NCI-H774 (cell line): Measurements from ENCODE around the gene DALRD3.
"Not testable (repeated sequence)": the region's sequence is repeated elsewhere in the genome, so short reads cannot be mapped to it uniquely, and the experiment has no call there.

Experiments used
- DNase-seq: peaks from one replicate; lab custom pipeline; 2025; lab: John Stamatoyannopoulos, UW

The DALRD3 gene

GRCh38 chr3:49021813-49022687 is 3.7 kb upstream of the DALRD3 start, which contains the start of gene NDUFAF3:
NDUFAF3 (plus strand) TSS chr3:49022121; CDS start chr3:49022145, 24 bp downstream.
- DNase-seq: peak; percentile 81

- DNase-seq: peak; percentile 85
Observed at GRCh38 chr3:49021213-49021812, 2.9 kb upstream of the DALRD3 start.

- DNase-seq: no peak
Observed at GRCh38 chr3:49020330-49021212, 2.2 kb upstream of the DALRD3 start.

GRCh38 chr3:49019941-49020329 is 1.6 kb upstream of the DALRD3 start:
- no peak for DNase-seq

- DNase-seq: no peak
Observed at GRCh38 chr3:49018707-49019006, 277 bp upstream of the DALRD3 start.

- DNase-seq: no peak
Observed at GRCh38 chr3:49017229-49017970, 980 bp downstream of the DALRD3 start.

- no peak for DNase-seq
Observed at GRCh38 chr3:49016414-49017228, 1.8 kb downstream of the DALRD3 start.

GRCh38 chr3:49015765-49016164 is 2.6 kb downstream of the DALRD3 start:
- no peak for DNase-seq

- DNase-seq: no peak
Observed at GRCh38 chr3:49015072-49015471, 3.3 kb downstream of the DALRD3 start.

- DNase-seq: no peak
Observed at GRCh38 chr3:49013738-49014660, 4.4 kb downstream of the DALRD3 start.

- no peak for DNase-seq
Observed at GRCh38 chr3:49013113-49013737, 5.2 kb downstream of the DALRD3 start.

GRCh38 chr3:49012441-49013017 is 5.9 kb downstream of the DALRD3 start:
- DNase-seq: no peak

GRCh38 chr3:49009396-49009795 is 9.0 kb downstream of the DALRD3 start:
- DNase-seq: no peak

GRCh38 chr3:49008627-49009026 is 9.8 kb downstream of the DALRD3 start:
- DNase-seq: not testable (repeated sequence)

- peak; percentile 54 for DNase-seq
Observed at GRCh38 chr3:49007771-49008528, 10.4 kb downstream of the DALRD3 start.

- DNase-seq: peak; percentile 88
Observed at GRCh38 chr3:49007068-49007770, 11.2 kb downstream of the DALRD3 start, which contains the start of gene WDR6. WDR6 (plus strand) TSS chr3:49007391; CDS start chr3:49007432, 41 bp downstream.

- no peak for DNase-seq
Observed at GRCh38 chr3:49006408-49007067, 11.8 kb downstream of the DALRD3 start.
